K562 (cell line): ENCODE data around the gene SLC66A2. TPM values are rescaled to one million over a fixed set of nuclear protein-coding genes. Genes with fewer than 3 reads are reported as not detected.

Source experiments
- ATAC-seq: fragments of 200-7000 bp; cut with Tn5 transposase; 3 replicates; pipeline ENCODE4 v1.9.1; 2020; ENCODE audit warnings: moderate library complexity
- BruUV-seq: library from RNA; stranded (reverse); fragments of 400-500 nt; replicated peaks from 2 replicates; lab custom pipeline; 2021; lab: Mats Ljungman, UMichigan
- CTCF ChIA-PET: fragments of 300-600 bp; formaldehyde crosslinking; extraction: SDS; loops from one replicate; lab custom pipeline; 2021; ENCODE audit warnings: low intra/inter-chr PET ratio; lab: Yijun Ruan, JAX
- POLR2A ChIA-PET: fragments of 300-600, 350-650 bp; sonication (Branson Sonifier 250); formaldehyde crosslinking; extraction: SDS; loops from one replicate; lab custom pipeline; 2021; ENCODE audit warnings: antibody characterized with exemption, inconsistent platforms; lab: Yijun Ruan, JAX
- DNase-seq, 4 experiments: peaks; one replicate each; pipeline versions ENCODE4 v3.0.0 to v3.0.0-alpha.2; 2011 to 2018; ENCODE audit warnings: low spot score in 3 of 4, mixed read lengths in 3 of 4; ENCODE audit errors: extremely low read depth in 1 of 4
- FAIRE-seq: peaks from 2 replicates; lab custom pipeline; 2011; peaks lifted over from hg19 to GRCh38; lab: Jason Lieb, UNC
- H2AFZ ChIP-seq: 2 replicates; pipeline ENCODE4 v1.6.0; 2011; ENCODE audit warnings: low read depth, low read length, control low read depth, inconsistent platforms
- H3K27ac ChIP-seq: fragments of 200-600 bp; 3 replicates; pipeline ENCODE4 v1.8.0; 2011; ENCODE audit warnings: low read depth, mild to moderate bottlenecking, control low read depth, inconsistent platforms, low read length, moderate library complexity, mixed read lengths; ENCODE audit errors: extremely low read depth
- H3K27me3 ChIP-seq, 2 experiments: fragments of 300-600 bp in 1 of 2; 2 replicates in 1 of 2; 3 replicates in 1 of 2; pipeline versions ENCODE4 v1.6.0 to v1.8.0; 2011; ENCODE audit warnings: inconsistent platforms in 2 of 2, low read length in 2 of 2, mild to moderate bottlenecking in 1 of 2, mixed read lengths in 1 of 2, moderate library complexity in 1 of 2; ENCODE audit not compliant: control insufficient read depth in 2 of 2, insufficient read depth in 2 of 2
- H3K36me3 ChIP-seq: fragments of 300-600 bp; 3 replicates; pipeline ENCODE4 v1.8.0; 2011; ENCODE audit warnings: mild to moderate bottlenecking, low read length, inconsistent platforms; ENCODE audit not compliant: control insufficient read depth, insufficient read depth
- H3K4me1 ChIP-seq, 2 experiments: fragments of 200-600 bp in 1 of 2; replicated peaks in 1 of 2; 2 replicates in 1 of 2; 3 replicates in 1 of 2; pipeline versions ENCODE4 v1.5.1 to v1.8.0; 2011; ENCODE audit warnings: inconsistent platforms in 2 of 2, low read length in 2 of 2, mild to moderate bottlenecking in 1 of 2, mixed read lengths in 1 of 2, moderate library complexity in 1 of 2; ENCODE audit not compliant: control insufficient read depth in 2 of 2, insufficient read depth in 2 of 2
- H3K4me2 ChIP-seq: 2 replicates; pipeline ENCODE4 v1.6.1; 2011; ENCODE audit warnings: low read length, control low read depth, inconsistent platforms, mixed read lengths; ENCODE audit not compliant: insufficient read depth
- H3K4me3 ChIP-seq: fragments of 200-600 bp; sonication (generic), shearing (Covaris generic); 2 replicates; pipeline ENCODE4 v1.5.1; 2016; ENCODE audit warnings: control low read depth, inconsistent platforms
- H3K79me2 ChIP-seq: fragments of 200-600 bp; 3 replicates; pipeline ENCODE4 v1.8.0; 2011; ENCODE audit warnings: low read length, inconsistent platforms; ENCODE audit not compliant: control insufficient read depth, insufficient read depth
- H3K9ac ChIP-seq, 2 experiments: 2 replicates each; pipeline versions ENCODE4 v1.6.0 to v1.6.1; 2011; ENCODE audit warnings: low read depth in 2 of 2, low read length in 2 of 2, control low read depth in 1 of 2, inconsistent platforms in 1 of 2, mild to moderate bottlenecking in 1 of 2, mixed read lengths in 1 of 2; ENCODE audit not compliant: insufficient read depth in 1 of 2
- H3K9me1 ChIP-seq: one replicate; pipeline ENCODE4 v1.6.0; 2011; ENCODE audit warnings: inconsistent platforms, mild to moderate bottlenecking, low read length, moderate library complexity; ENCODE audit not compliant: control insufficient read depth, insufficient read depth
- H3K9me3 ChIP-seq: replicated peaks from 2 replicates; pipeline ENCODE4 v1.5.1; 2011; ENCODE audit warnings: low read depth, low read length, inconsistent platforms; ENCODE audit not compliant: control insufficient read depth, insufficient read depth
- H4K20me1 ChIP-seq: replicated peaks from 2 replicates; pipeline ENCODE4 v1.6.1; 2011; ENCODE audit warnings: low read length, inconsistent platforms, mixed read lengths; ENCODE audit not compliant: control insufficient read depth, insufficient read depth
- CBX5 ChIP-seq: IDR thresholded peaks from 2 replicates; pipeline ENCODE4 v1.6.1; 2014; ENCODE audit warnings: low read depth, borderline replicate concordance
- HCFC1 ChIP-seq: IDR thresholded peaks from 2 replicates; pipeline ENCODE4 v1.6.1; 2012; ENCODE audit warnings: low read depth, low read length, improper control_type of control experiment
- LCOR ChIP-seq: sonication (generic); formaldehyde crosslinking; IDR thresholded peaks from 2 replicates; pipeline ENCODE4 v1.8.0; 2022; ENCODE audit warnings: mild to moderate bottlenecking, missing genetic modification reagents
- POLR2G ChIP-seq: fragments of 200-400 bp; formaldehyde crosslinking; IDR thresholded peaks from 2 replicates; pipeline ENCODE4 v1.6.1; 2017; ENCODE audit warnings: low read depth, mild to moderate bottlenecking, antibody characterized with exemption, low read length, moderate library complexity
- RBFOX2 ChIP-seq: fragments of 200-400 bp; formaldehyde crosslinking; IDR thresholded peaks from 2 replicates; pipeline ENCODE4 v1.6.1; 2017; ENCODE audit warnings: low read depth, mild to moderate bottlenecking, low read length, moderate library complexity
- WGBS: fragments of 100-300 bp; shearing (Covaris generic); methylation state at CpG from one replicate; pipeline ENCODE4 v1.1.6; 2016; ENCODE audit warnings: low coverage, mixed read lengths; ENCODE audit not compliant: insufficient coverage; ENCODE audit errors: missing lambda C conversion rate; 5-methylcytosine and 5-hydroxymethylcytosine counted together
- in situ Hi-C: fragments of 300-500 bp; cut with MboI; formaldehyde crosslinking; loops from 4 replicates; pipeline ENCODE4 v1.15.0; 2018; ENCODE audit warnings: inconsistent platforms, mixed read lengths
- intact Hi-C: fragments of 100-400 bp; cut with micrococcal nuclease; formaldehyde crosslinking; loops from 2 replicates; pipeline ENCODE4 v1.14.2; 2022
- polyA plus RNA-seq, 8 experiments: library from polyadenylated mRNA; depleted of rRNA in 4 of 8; stranded (reverse) in 5 of 8; unstranded in 3 of 8; fragments of >200 nt; fragmentation: Nextera tagmentation in 2 of 8; fragmentation: Illumina TruSeq in 1 of 8; extraction: Ambion mirVana in 2 of 8; extraction: Trizol in 1 of 8; gene quantifications; 2 replicates each; pipeline versions ENCODE4 v1.2.1 to v1.2.3, GENCODE V29; 2011 to 2014; ENCODE audit warnings: inconsistent platforms in 1 of 8, missing spikeins in 1 of 8
- total RNA-seq, 7 experiments: library from RNA; depleted of rRNA in 6 of 7; stranded (reverse); fragments of >200 nt in 6 of 7; fragmentation: Illumina TruSeq in 2 of 7; extraction: Trizol in 2 of 7; gene quantifications; 2 replicates each; pipeline versions ENCODE4 v1.2.1 to v1.2.3, GENCODE V29; 2011 to 2021; ENCODE audit warnings: low replicate concordance in 1 of 7

The SLC66A2 gene
- total and polyA plus RNA-seq, 9 of the 15 experiments (the other 6 are each of a cell fraction or from before 2014, with no cell fraction given), result 0.25 to 17.5 (median 5.6) TPM

- Histone ChIP-seq H3K9me3 (no peaks in the 10 kb centered on the region), H3K4me2 (no peak overlapping the region), H3K27ac (no peak overlapping the region), H2AFZ (no peak overlapping the region), H3K4me1 (peaks cover 6 to 37% of the 10 kb centered on the region in 2 experiments; a peak in 4 of 5 replicates), H3K4me3 (no peak overlapping the region), H3K9me1 (no peaks in the 10 kb centered on the region), H3K36me3 (peaks cover 4% of the 10 kb centered on the region), H3K27me3 (no peaks in the 10 kb centered on the region), H3K79me2 (no peaks in the 10 kb centered on the region), H4K20me1 (peaks cover 16% of the 10 kb centered on the region), H3K9ac (peak overlapping the region in 1 of 2 experiments; percentile 35; a peak in 1 of 4 replicates)
- 71% methylated on average over 6 of the region's 11 CpGs for WGBS
- TF ChIP-seq POLR2G, result 0 out of 2 replicates have a peak, but pooled peaks have one; percentile 3
- TF ChIP-seq CBX5, result no peak
- BruUV-seq, result no TSS peak
- intact Hi-C loops, result no loop called here
- CTCF ChIA-PET, result no interaction called here
- POLR2A ChIA-PET, result no interaction called here
- FAIRE-seq (no peak), DNase-seq (no peak), ATAC-seq (peak; percentile 50)
- in situ Hi-C loops, result no loop called here
Measured at GRCh38 chr18:79944126-79944731, 7.2 kb downstream of the SLC66A2 start.

GRCh38 chr18:79943608-79944125 is 7.8 kb downstream of the SLC66A2 start:
- H3K79me2 ChIP-seq, result no peaks in the 10 kb centered on the region
- CTCF ChIA-PET, result no interaction called here
- WGBS, result 77% methylated on average over 4 of the region's 20 CpGs

More at GRCh38 chr18:79943608-79944125, 7.8 kb downstream of the SLC66A2 start:
- intact Hi-C loops (no loop called here), in situ Hi-C loops (no loop called here)
- DNase-seq (no peak), FAIRE-seq (no peak), ATAC-seq (no peak)
- Histone ChIP-seq H3K9ac (no peak overlapping the region), H3K27me3 (no peaks in the 10 kb centered on the region), H3K36me3 (peaks cover 4% of the 10 kb centered on the region), H4K20me1 (peaks cover 16% of the 10 kb centered on the region), H3K4me2 (no peak overlapping the region), H3K4me1 (peaks cover 6 to 37% of the 10 kb centered on the region in 2 experiments; a peak in 4 of 5 replicates), H2AFZ (no peak overlapping the region), H3K9me1 (no peaks in the 10 kb centered on the region), H3K27ac (no peak overlapping the region), H3K4me3 (no peak overlapping the region), H3K9me3 (no peaks in the 10 kb centered on the region)
- TF ChIP-seq POLR2G, result 0 out of 2 replicates have a peak, but pooled peaks have one; percentile 10
- TF ChIP-seq HCFC1, result no peak
- TF ChIP-seq RBFOX2, result peak; percentile 18; the same call in 1 of the 2 replicates
- TF ChIP-seq LCOR (CRISPR knock-in tag), result no peak
- no TSS peak for BruUV-seq
- POLR2A ChIA-PET, result interaction anchor here (0.6 kb wide), 1 partner anchor 25 kb away, joined by 4 read pairs; no protein-coding TSS in a partner anchor
